Body of pancreas (tissue), 4 donors: Measurements from ENCODE around the gene NDUFC2.

ENCODE experiments used
- POLR2A ChIP-seq, 3 donors: fragments of 450-650 bp; IDR thresholded peaks; one replicate each; pipeline ENCODE4 v1.6.1; 2016; ENCODE audit warnings: antibody characterized with exemption in 3 of 3, mild to moderate bottlenecking in 2 of 3
- TF ChIP-seq, protein P1 (sequence below), 7 experiments: fragments of 450-650 bp in 4 of 7; fragments of 200-600 bp in 3 of 7; sonication (generic) in 3 of 7; IDR thresholded peaks; one replicate each; pipeline ENCODE4 v1.5.1; 2016 to 2019; ENCODE audit warnings: antibody characterized with exemption in 7 of 7

GRCh38 chr11:78040691-78041379 is 38.8 kb downstream of the NDUFC2 start:
- TF ChIP-seq, protein P1, sequence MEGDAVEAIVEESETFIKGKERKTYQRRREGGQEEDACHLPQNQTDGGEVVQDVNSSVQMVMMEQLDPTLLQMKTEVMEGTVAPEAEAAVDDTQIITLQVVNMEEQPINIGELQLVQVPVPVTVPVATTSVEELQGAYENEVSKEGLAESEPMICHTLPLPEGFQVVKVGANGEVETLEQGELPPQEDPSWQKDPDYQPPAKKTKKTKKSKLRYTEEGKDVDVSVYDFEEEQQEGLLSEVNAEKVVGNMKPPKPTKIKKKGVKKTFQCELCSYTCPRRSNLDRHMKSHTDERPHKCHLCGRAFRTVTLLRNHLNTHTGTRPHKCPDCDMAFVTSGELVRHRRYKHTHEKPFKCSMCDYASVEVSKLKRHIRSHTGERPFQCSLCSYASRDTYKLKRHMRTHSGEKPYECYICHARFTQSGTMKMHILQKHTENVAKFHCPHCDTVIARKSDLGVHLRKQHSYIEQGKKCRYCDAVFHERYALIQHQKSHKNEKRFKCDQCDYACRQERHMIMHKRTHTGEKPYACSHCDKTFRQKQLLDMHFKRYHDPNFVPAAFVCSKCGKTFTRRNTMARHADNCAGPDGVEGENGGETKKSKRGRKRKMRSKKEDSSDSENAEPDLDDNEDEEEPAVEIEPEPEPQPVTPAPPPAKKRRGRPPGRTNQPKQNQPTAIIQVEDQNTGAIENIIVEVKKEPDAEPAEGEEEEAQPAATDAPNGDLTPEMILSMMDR (IDR thresholded peaks at IDR 0.05), result no peak
- TF ChIP-seq POLR2A (IDR thresholded peaks at IDR 0.05), result no peak
